ENCODE measurements around the gene PHLDA1.

PHLDA1 gene

GRCh38 chr12:76031414-76032042, at the start of gene PHLDA1:
Gene PHLDA1 (minus strand): TSS chr12:76031776.
- TF ChIP-seq, protein P1, sequence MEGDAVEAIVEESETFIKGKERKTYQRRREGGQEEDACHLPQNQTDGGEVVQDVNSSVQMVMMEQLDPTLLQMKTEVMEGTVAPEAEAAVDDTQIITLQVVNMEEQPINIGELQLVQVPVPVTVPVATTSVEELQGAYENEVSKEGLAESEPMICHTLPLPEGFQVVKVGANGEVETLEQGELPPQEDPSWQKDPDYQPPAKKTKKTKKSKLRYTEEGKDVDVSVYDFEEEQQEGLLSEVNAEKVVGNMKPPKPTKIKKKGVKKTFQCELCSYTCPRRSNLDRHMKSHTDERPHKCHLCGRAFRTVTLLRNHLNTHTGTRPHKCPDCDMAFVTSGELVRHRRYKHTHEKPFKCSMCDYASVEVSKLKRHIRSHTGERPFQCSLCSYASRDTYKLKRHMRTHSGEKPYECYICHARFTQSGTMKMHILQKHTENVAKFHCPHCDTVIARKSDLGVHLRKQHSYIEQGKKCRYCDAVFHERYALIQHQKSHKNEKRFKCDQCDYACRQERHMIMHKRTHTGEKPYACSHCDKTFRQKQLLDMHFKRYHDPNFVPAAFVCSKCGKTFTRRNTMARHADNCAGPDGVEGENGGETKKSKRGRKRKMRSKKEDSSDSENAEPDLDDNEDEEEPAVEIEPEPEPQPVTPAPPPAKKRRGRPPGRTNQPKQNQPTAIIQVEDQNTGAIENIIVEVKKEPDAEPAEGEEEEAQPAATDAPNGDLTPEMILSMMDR (IDR thresholded peaks at IDR 0.05; ENCODE audit: low read depth, low read length) = peak; percentile 64
- peak within 1 kb of the TSS; percentile 98 for H3K4me3 ChIP-seq (ENCODE audit: low read depth, low read length)
- DNase-seq (ENCODE audit: low read depth, low spot score) = peak; percentile 99
- in situ Hi-C loops (cut with HindIII; ENCODE audit: low sequenced_read_pairs) = no loop called here

GRCh38 chr12:76080729-76081415, 49.3 kb upstream of the PHLDA1 start:
- TF ChIP-seq, protein P1 (IDR thresholded peaks at IDR 0.05; ENCODE audit: low read depth, low read length) = peak; percentile 18
- H3K4me3 ChIP-seq (ENCODE audit: low read depth, low read length) = no peak overlapping the region
- DNase-seq (ENCODE audit: low read depth, low spot score) = no peak
- in situ Hi-C loops (cut with HindIII; ENCODE audit: low sequenced_read_pairs) = no loop called here

- no peak for DNase-seq (ENCODE audit: low read depth, low spot score)
- H3K4me3 ChIP-seq (ENCODE audit: low read depth, low read length) = no peak overlapping the region
- TF ChIP-seq, protein P1 (IDR thresholded peaks at IDR 0.05; ENCODE audit: low read depth, low read length) = no peak
- in situ Hi-C loops (cut with HindIII; ENCODE audit: low sequenced_read_pairs) = no loop called here
Measured at GRCh38 chr12:76080017-76080728, 48.6 kb upstream of the PHLDA1 start.

DNA sequence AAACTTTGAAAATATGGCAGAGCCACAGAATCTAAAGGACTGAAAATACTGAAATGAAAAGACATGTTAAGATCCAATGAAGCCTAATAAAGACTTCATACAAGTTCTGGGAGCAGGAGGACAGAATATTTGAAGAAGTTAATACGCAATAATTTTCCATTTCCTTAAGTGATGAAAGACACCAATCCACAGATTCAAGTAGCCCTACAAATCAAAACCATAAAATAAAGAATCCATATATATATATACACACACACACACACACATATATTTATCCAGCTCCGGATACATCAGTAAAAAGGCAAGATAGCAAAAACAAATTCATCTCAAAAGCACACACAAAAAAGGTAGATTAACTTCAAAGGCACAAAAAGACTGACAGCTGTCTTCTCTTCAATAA, 47.2 kb upstream of the PHLDA1 start:
- no peak for DNase-seq (ENCODE audit: low read depth, low spot score)
- no peak overlapping the region for H3K4me3 ChIP-seq (ENCODE audit: low read depth, low read length)
- TF ChIP-seq, protein P1 (IDR thresholded peaks at IDR 0.05; ENCODE audit: low read depth, low read length) = no peak
- in situ Hi-C loops (cut with HindIII; ENCODE audit: low sequenced_read_pairs) = no loop called here

DNA sequence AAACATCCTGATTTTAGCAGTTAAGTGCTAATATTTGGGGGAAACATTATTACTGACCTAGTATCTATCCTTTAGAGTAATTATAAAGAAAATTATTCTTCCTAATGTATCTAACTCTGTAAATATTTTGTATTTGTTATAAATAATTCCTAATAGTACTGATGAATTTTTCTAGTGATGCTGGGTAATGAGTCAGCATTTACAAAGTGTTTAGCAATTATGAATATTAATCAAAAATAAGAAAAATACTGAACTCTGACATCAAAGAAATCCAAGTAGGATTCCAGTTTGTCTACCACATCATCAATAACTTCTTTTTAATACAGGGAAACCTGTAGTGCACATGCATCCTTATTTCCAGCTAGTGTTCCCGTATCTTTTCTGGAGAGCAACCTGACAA, 43.9 kb upstream of the PHLDA1 start:
- in situ Hi-C loops (cut with HindIII; ENCODE audit: low sequenced_read_pairs) = no loop called here
- TF ChIP-seq, protein P1 (IDR thresholded peaks at IDR 0.05; ENCODE audit: low read depth, low read length) = no peak
- DNase-seq (ENCODE audit: low read depth, low spot score) = no peak
- H3K4me3 ChIP-seq (ENCODE audit: low read depth, low read length) = no peak overlapping the region

- H3K4me3 ChIP-seq (ENCODE audit: low read depth, low read length) = no peak overlapping the region
- in situ Hi-C loops (cut with HindIII; ENCODE audit: low sequenced_read_pairs) = no loop called here
- no peak for DNase-seq (ENCODE audit: low read depth, low spot score)
- TF ChIP-seq, protein P1 (IDR thresholded peaks at IDR 0.05; ENCODE audit: low read depth, low read length) = no peak
Measured at GRCh38 chr12:76074701-76075336, 43.2 kb upstream of the PHLDA1 start.

Measured in astrocyte of the spinal cord (primary cell).